ENCODE measurements around the gene PICALM. TPM values are rescaled to one million over a fixed set of nuclear protein-coding genes. Genes with fewer than 3 reads are reported as not detected.
A peak's percentile ranks its signal among the peaks of the same experiment; 100 is the strongest.

The PICALM gene
- total RNA-seq, 1 donor: 318 TPM

- no peak overlapping the region for H3K4me3 ChIP-seq (ENCODE audit: low read depth, low read length)
- no peak for DNase-seq (ENCODE audit: low read depth)
- no peak for TF ChIP-seq CTCF (IDR thresholded peaks at IDR 0.05; ENCODE audit: insufficient read depth, low read length)
These were observed 119.1 kb downstream of the PICALM start for GRCh38 chr11:85949798-85950197.

- DNase-seq (ENCODE audit: low read depth): no peak
- TF ChIP-seq CTCF (IDR thresholded peaks at IDR 0.05; ENCODE audit: insufficient read depth, low read length): no peak
- H3K4me3 ChIP-seq (ENCODE audit: low read depth, low read length): no peak overlapping the region
These were observed 120.0 kb downstream of the PICALM start for GRCh38 chr11:85948884-85949283.

- no peak for TF ChIP-seq CTCF (IDR thresholded peaks at IDR 0.05; ENCODE audit: insufficient read depth, low read length)
- no peak overlapping the region for H3K4me3 ChIP-seq (ENCODE audit: low read depth, low read length)
- peak; percentile 94 for DNase-seq (ENCODE audit: low read depth)
These were observed 121.2 kb downstream of the PICALM start for GRCh38 chr11:85947431-85948272.

- H3K4me3 ChIP-seq (ENCODE audit: low read depth, low read length): no peak overlapping the region
- DNase-seq (ENCODE audit: low read depth): no peak
- no peak for TF ChIP-seq CTCF (IDR thresholded peaks at IDR 0.05; ENCODE audit: insufficient read depth, low read length)
These were observed 122.7 kb downstream of the PICALM start for GRCh38 chr11:85946221-85946620.

- no peak for DNase-seq (ENCODE audit: low read depth)
- H3K4me3 ChIP-seq (ENCODE audit: low read depth, low read length): no peak overlapping the region
- no peak for TF ChIP-seq CTCF (IDR thresholded peaks at IDR 0.05; ENCODE audit: insufficient read depth, low read length)
These were observed 123.1 kb downstream of the PICALM start for GRCh38 chr11:85945788-85946187.

- no peak for DNase-seq (ENCODE audit: low read depth)
- no peak for TF ChIP-seq CTCF (IDR thresholded peaks at IDR 0.05; ENCODE audit: insufficient read depth, low read length)
- H3K4me3 ChIP-seq (ENCODE audit: low read depth, low read length): no peak overlapping the region
These were observed 123.6 kb downstream of the PICALM start for GRCh38 chr11:85945296-85945695.

All from fibroblast of the aortic adventitia (primary cell).